Activated T-helper 17 cell treated with anti-CD3 and anti-CD28 coated beads, Interleukin-2, amount 50 U/mL, for 72 hours (primary cell): ENCODE measurements around the gene ST7. TPM values are rescaled to one million over a fixed set of nuclear protein-coding genes. Genes with fewer than 3 reads are reported as not detected.

ENCODE experiments used
- ATAC-seq: fragments of 150-1000 bp; cut with Tn5 transposase; replicated peaks from 2 replicates; pipeline ENCODE4 v1.10.0; 2021; ENCODE audit warnings: mild to moderate bottlenecking, moderate library complexity
- H3K27ac Mint-ChIP-seq: one replicate; pipeline ENCODE4 v1.8.0; 2022; ENCODE audit warnings: mixed read lengths
- H3K27me3 Mint-ChIP-seq: one replicate; pipeline ENCODE4 v1.8.0; 2022; ENCODE audit warnings: mixed read lengths
- H3K36me3 Mint-ChIP-seq: one replicate; pipeline ENCODE4 v1.8.0; 2022; ENCODE audit warnings: low read depth, mild to moderate bottlenecking, mixed read lengths
- H3K4me1 Mint-ChIP-seq: one replicate; pipeline ENCODE4 v1.8.0; 2022; ENCODE audit warnings: mixed read lengths
- H3K4me3 Mint-ChIP-seq: one replicate; pipeline ENCODE4 v1.8.0; 2022; ENCODE audit warnings: mild to moderate bottlenecking, mixed read lengths
- H3K9me3 Mint-ChIP-seq: one replicate; pipeline ENCODE4 v1.8.0; 2022; ENCODE audit warnings: mixed read lengths
- total RNA-seq, 2 donors: library from RNA; stranded (reverse); gene quantifications; one replicate each; pipeline ENCODE4 v1.2.3, GENCODE V29; 2022

The ST7 gene
- total RNA-seq, 2 donors from 2014 or later, result 12.5 to 14.4 TPM

GRCh38 chr7:117123311-117123926 lies 170.1 kb downstream of the ST7 start:
- H3K27ac Mint-ChIP-seq, result no peak overlapping the region
- H3K27me3 Mint-ChIP-seq, result no peaks in the 10 kb centered on the region
- no peak for ATAC-seq
- H3K4me3 Mint-ChIP-seq, result no peak overlapping the region
- H3K4me1 Mint-ChIP-seq, result peaks cover 5% of the 10 kb centered on the region
- H3K9me3 Mint-ChIP-seq, result no peaks in the 10 kb centered on the region
- no peaks in the 10 kb centered on the region for H3K36me3 Mint-ChIP-seq

- no peaks in the 10 kb centered on the region for H3K36me3 Mint-ChIP-seq
- H3K4me3 Mint-ChIP-seq, result peak overlapping the region; percentile 42
- H3K27me3 Mint-ChIP-seq, result no peaks in the 10 kb centered on the region
- H3K27ac Mint-ChIP-seq, result peak overlapping the region; percentile 81
- no peaks in the 10 kb centered on the region for H3K9me3 Mint-ChIP-seq
- peaks cover 5% of the 10 kb centered on the region for H3K4me1 Mint-ChIP-seq
- ATAC-seq, result peak; percentile 99
Observed at GRCh38 chr7:117124591-117125220, 171.4 kb downstream of the ST7 start.

GRCh38 chr7:117126676-117127075 lies 173.4 kb downstream of the ST7 start:
- Mint-ChIP-seq H3K9me3 (no peaks in the 10 kb centered on the region), H3K36me3 (no peaks in the 10 kb centered on the region), H3K27ac (peak overlapping the region; percentile 6), H3K4me1 (peaks cover 5% of the 10 kb centered on the region), H3K4me3 (no peak overlapping the region), H3K27me3 (no peaks in the 10 kb centered on the region)
- no peak for ATAC-seq

- Mint-ChIP-seq H3K4me1 (peaks cover 10% of the 10 kb centered on the region), H3K9me3 (no peaks in the 10 kb centered on the region), H3K27me3 (no peaks in the 10 kb centered on the region), H3K27ac (no peak overlapping the region), H3K36me3 (peaks cover 4% of the 10 kb centered on the region), H3K4me3 (no peak overlapping the region)
- ATAC-seq, result no peak
Observed at GRCh38 chr7:117127585-117128168, 174.4 kb downstream of the ST7 start.

GRCh38 chr7:117129521-117129955 lies 176.2 kb downstream of the ST7 start:
- no peak overlapping the region for H3K4me3 Mint-ChIP-seq
- no peaks in the 10 kb centered on the region for H3K9me3 Mint-ChIP-seq
- ATAC-seq, result no peak
- H3K27ac Mint-ChIP-seq, result no peak overlapping the region
- H3K4me1 Mint-ChIP-seq, result peaks cover 20% of the 10 kb centered on the region
- no peaks in the 10 kb centered on the region for H3K27me3 Mint-ChIP-seq
- H3K36me3 Mint-ChIP-seq, result peaks cover 14% of the 10 kb centered on the region

GRCh38 chr7:117130262-117130661 lies 177.0 kb downstream of the ST7 start:
- no peak for ATAC-seq
- Mint-ChIP-seq H3K9me3 (no peaks in the 10 kb centered on the region), H3K27ac (no peak overlapping the region), H3K36me3 (peaks cover 14% of the 10 kb centered on the region), H3K4me3 (no peak overlapping the region), H3K27me3 (no peaks in the 10 kb centered on the region), H3K4me1 (peaks cover 20% of the 10 kb centered on the region)

- Mint-ChIP-seq H3K4me1 (peaks cover 20% of the 10 kb centered on the region), H3K36me3 (peaks cover 14% of the 10 kb centered on the region), H3K27ac (peak overlapping the region; percentile 91), H3K27me3 (no peaks in the 10 kb centered on the region), H3K4me3 (peak overlapping the region; percentile 43), H3K9me3 (no peaks in the 10 kb centered on the region)
- ATAC-seq, result peak; percentile 98
Observed at GRCh38 chr7:117132321-117133120, 179.2 kb downstream of the ST7 start.

GRCh38 chr7:117133125-117133524 lies 179.8 kb downstream of the ST7 start:
- ATAC-seq, result no peak
- no peaks in the 10 kb centered on the region for H3K9me3 Mint-ChIP-seq
- H3K4me3 Mint-ChIP-seq, result no peak overlapping the region
- peaks cover 14% of the 10 kb centered on the region for H3K36me3 Mint-ChIP-seq
- H3K4me1 Mint-ChIP-seq, result peaks cover 20% of the 10 kb centered on the region
- no peaks in the 10 kb centered on the region for H3K27me3 Mint-ChIP-seq
- H3K27ac Mint-ChIP-seq, result no peak overlapping the region

GRCh38 chr7:117134411-117134810 lies 181.1 kb downstream of the ST7 start:
- peak overlapping the region; percentile 18 for H3K27ac Mint-ChIP-seq

GRCh38 chr7:117134889-117135552 lies 181.7 kb downstream of the ST7 start:
- H3K27me3 Mint-ChIP-seq, result no peaks in the 10 kb centered on the region
- no peak for ATAC-seq
- H3K36me3 Mint-ChIP-seq, result peaks cover 14% of the 10 kb centered on the region
- H3K9me3 Mint-ChIP-seq, result no peaks in the 10 kb centered on the region
- H3K4me3 Mint-ChIP-seq, result no peak overlapping the region
- H3K4me1 Mint-ChIP-seq, result peaks cover 20% of the 10 kb centered on the region
- H3K27ac Mint-ChIP-seq, result peak overlapping the region; percentile 21

More at GRCh38 chr7:117134411-117134810, 181.1 kb downstream of the ST7 start:
- ATAC-seq, result no peak
- Mint-ChIP-seq H3K9me3 (no peaks in the 10 kb centered on the region), H3K36me3 (peaks cover 14% of the 10 kb centered on the region), H3K4me3 (no peak overlapping the region), H3K4me1 (peaks cover 20% of the 10 kb centered on the region), H3K27me3 (no peaks in the 10 kb centered on the region)

- Mint-ChIP-seq H3K4me1 (peaks cover 20% of the 10 kb centered on the region), H3K4me3 (no peak overlapping the region), H3K27ac (no peak overlapping the region), H3K9me3 (no peaks in the 10 kb centered on the region), H3K27me3 (no peaks in the 10 kb centered on the region), H3K36me3 (peaks cover 19% of the 10 kb centered on the region)
- no peak for ATAC-seq
Observed at GRCh38 chr7:117135553-117135891, 182.2 kb downstream of the ST7 start.

GRCh38 chr7:117137868-117138267 lies 184.6 kb downstream of the ST7 start:
- Mint-ChIP-seq H3K27ac (no peak overlapping the region), H3K4me3 (no peak overlapping the region), H3K4me1 (peaks cover 14% of the 10 kb centered on the region), H3K9me3 (no peaks in the 10 kb centered on the region), H3K27me3 (no peaks in the 10 kb centered on the region), H3K36me3 (peaks cover 15% of the 10 kb centered on the region)
- ATAC-seq, result no peak

- no peaks in the 10 kb centered on the region for H3K27me3 Mint-ChIP-seq
- peaks cover 14% of the 10 kb centered on the region for H3K36me3 Mint-ChIP-seq
- no peak overlapping the region for H3K4me3 Mint-ChIP-seq
- no peak for ATAC-seq
- peaks cover 18% of the 10 kb centered on the region for H3K4me1 Mint-ChIP-seq
- no peak overlapping the region for H3K27ac Mint-ChIP-seq
- no peaks in the 10 kb centered on the region for H3K9me3 Mint-ChIP-seq
Observed at GRCh38 chr7:117138495-117138894, 185.2 kb downstream of the ST7 start.

GRCh38 chr7:117138981-117139380 lies 185.7 kb downstream of the ST7 start:
- H3K4me3 Mint-ChIP-seq, result no peak overlapping the region
- H3K36me3 Mint-ChIP-seq, result peaks cover 12% of the 10 kb centered on the region
- no peak for ATAC-seq
- H3K4me1 Mint-ChIP-seq, result peaks cover 13% of the 10 kb centered on the region
- no peak overlapping the region for H3K27ac Mint-ChIP-seq
- H3K9me3 Mint-ChIP-seq, result no peaks in the 10 kb centered on the region
- H3K27me3 Mint-ChIP-seq, result no peaks in the 10 kb centered on the region
